Heart left ventricle (tissue), 16 donors: ENCODE measurements around the gene FSTL4. TPM values are rescaled to one million over a fixed set of nuclear protein-coding genes. Genes with fewer than 3 reads are reported as not detected.

Source experiments
- ATAC-seq, 4 donors: fragments of 200-7000 bp; cut with Tn5 transposase; one replicate each; pipeline ENCODE4 v1.9.1; 2020 to 2022; ENCODE audit warnings: moderate library complexity in 4 of 4, mild to moderate bottlenecking in 3 of 4, moderate number of reproducible peaks in 1 of 4
- DNase-seq, 5 donors: peaks; one replicate each; pipeline ENCODE4 v3.0.0-alpha.2; 2020
- H3K27ac ChIP-seq, 12 donors: fragments of 200-600 bp; sonication (generic) in 4 of 12; one replicate each; pipeline versions ENCODE4 v1.5.0 to v1.8.0; 2016 to 2022; ENCODE audit warnings: mild to moderate bottlenecking in 2 of 12
- H3K27me3 ChIP-seq, 9 donors: fragments of 200-600 bp; sonication (generic) in 2 of 9; one replicate each; pipeline versions ENCODE4 v1.5.1 to v1.8.0; 2016 to 2022; ENCODE audit warnings: mild to moderate bottlenecking in 3 of 9
- H3K36me3 ChIP-seq, 9 donors: fragments of 200-600 bp; sonication (generic) in 2 of 9; one replicate each; pipeline versions ENCODE4 v1.5.0 to v1.8.0; 2018 to 2022; ENCODE audit warnings: mild to moderate bottlenecking in 2 of 9
- H3K4me1 ChIP-seq, 12 donors: fragments of 200-600 bp; sonication (generic) in 4 of 12; one replicate each; pipeline versions ENCODE4 v1.5.0 to v1.8.0; 2016 to 2022; ENCODE audit warnings: mild to moderate bottlenecking in 3 of 12
- H3K4me3 ChIP-seq, 12 donors: fragments of 200-600 bp; sonication (generic) in 4 of 12; one replicate each; pipeline versions ENCODE4 v1.5.0 to v1.8.0; 2017 to 2022; ENCODE audit warnings: mild to moderate bottlenecking in 9 of 12, moderate library complexity in 4 of 12
- H3K9me3 ChIP-seq, 12 donors: fragments of 200-600 bp; sonication (generic) in 4 of 12; one replicate each; pipeline versions ENCODE4 v1.5.0 to v1.8.0; 2016 to 2022; ENCODE audit warnings: mild to moderate bottlenecking in 1 of 12
- POLR2A ChIP-seq, 2 donors: fragments of 450-650 bp; IDR thresholded peaks; one replicate each; pipeline ENCODE4 v1.6.1; 2017; ENCODE audit warnings: antibody characterized with exemption in 2 of 2, mild to moderate bottlenecking in 2 of 2, moderate library complexity in 2 of 2
- WGBS, 4 donors: extraction: QIAGEN DNeasy Blood & Tissue Kit in 2 of 4; methylation state at CpG; one replicate each; pipeline versions ENCODE4 v1.1.5 to v1.1.7; 2013 to 2018; 5-methylcytosine and 5-hydroxymethylcytosine counted together
- intact Hi-C, 10 donors: fragments of 100-400 bp; cut with DNase I; formaldehyde crosslinking; loops; one replicate each; pipeline versions ENCODE4 v1.11.1 to v1.14.2; 2022
- polyA plus RNA-seq, 2 donors: library from polyadenylated mRNA; stranded (reverse); fragments of 200-250 nt; gene quantifications; one replicate each; pipeline ENCODE4 v1.2.3, GENCODE V29; 2013
- total RNA-seq, 9 donors: library from RNA; depleted of rRNA in 2 of 9; stranded (reverse); fragments of >200 nt in 2 of 9; fragmentation: NEBNext Ultra II Directional in 3 of 9; extraction: Animal tissue kit (Norgen Biotek cat#: 25700) in 3 of 9; gene quantifications; one replicate each; pipeline versions ENCODE4 v1.1.0 to v1.2.4, GENCODE V29; 2016 to 2023
- TF ChIP-seq, protein P1 (sequence below), 12 donors: fragments of 200-600 bp; sonication (generic) in 4 of 12; IDR thresholded peaks; one replicate each; pipeline versions ENCODE4 v1.5.0 to v1.8.0; 2018 to 2022; ENCODE audit warnings: antibody characterized with exemption in 12 of 12, mild to moderate bottlenecking in 5 of 12
- donor health status: ischemic (EF 13 %, LVEDD 7.1; RV severe dilation, severe dysfunction).
- donor health status: healthy with polysubstance abuse.
- donor health status: DM: no; HTN: yes; CAD: no.
- donor health status: DM: no; HTN: no; CAD: no.
- donor health status: ischemic (EF 25% LVEDD 6.9; RV normal size, moderate dysfunction).
- donor health status: ischemic (EF 25% LVEDD 5.7; RV mildly dilated, moderate dysfunction).
- donor health status: healthy.
- donor health status: DM: yes; HTN: yes; CAD: no.
- donor health status: ischemic (EF 35%, LVEDD 5.7; RV mildly dilated, moderate dysfunction).
- donor health status: nonischemic (EF 11% LVEDD 7.7; RV severe dilation, severe dysfunction).
- donor health status: DM: yes; HTN: yes; CAD: no.
- donor health status: PGD.
- donor health status: ischemic (EF 29% LVEDD 5.4; RV normal size, mild dysfunction).
- donor health status: nonischemic (EF 23%, LVEDD 6.1; RV moderate dilation, normal function).

The FSTL4 gene
- total and polyA plus RNA-seq, 11 donors: 0.01 to 0.39 (median 0.17) TPM; not detected in 6

- TF ChIP-seq POLR2A (IDR thresholded peaks at IDR 0.05): no peak
- TF ChIP-seq, protein P1, sequence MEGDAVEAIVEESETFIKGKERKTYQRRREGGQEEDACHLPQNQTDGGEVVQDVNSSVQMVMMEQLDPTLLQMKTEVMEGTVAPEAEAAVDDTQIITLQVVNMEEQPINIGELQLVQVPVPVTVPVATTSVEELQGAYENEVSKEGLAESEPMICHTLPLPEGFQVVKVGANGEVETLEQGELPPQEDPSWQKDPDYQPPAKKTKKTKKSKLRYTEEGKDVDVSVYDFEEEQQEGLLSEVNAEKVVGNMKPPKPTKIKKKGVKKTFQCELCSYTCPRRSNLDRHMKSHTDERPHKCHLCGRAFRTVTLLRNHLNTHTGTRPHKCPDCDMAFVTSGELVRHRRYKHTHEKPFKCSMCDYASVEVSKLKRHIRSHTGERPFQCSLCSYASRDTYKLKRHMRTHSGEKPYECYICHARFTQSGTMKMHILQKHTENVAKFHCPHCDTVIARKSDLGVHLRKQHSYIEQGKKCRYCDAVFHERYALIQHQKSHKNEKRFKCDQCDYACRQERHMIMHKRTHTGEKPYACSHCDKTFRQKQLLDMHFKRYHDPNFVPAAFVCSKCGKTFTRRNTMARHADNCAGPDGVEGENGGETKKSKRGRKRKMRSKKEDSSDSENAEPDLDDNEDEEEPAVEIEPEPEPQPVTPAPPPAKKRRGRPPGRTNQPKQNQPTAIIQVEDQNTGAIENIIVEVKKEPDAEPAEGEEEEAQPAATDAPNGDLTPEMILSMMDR (IDR thresholded peaks at IDR 0.05): no peak
- intact Hi-C loops: no loop called here
- DNase-seq (no peak), ATAC-seq (no peak)
- H3K36me3 ChIP-seq: no peaks in the 10 kb centered on the region
- no peaks in the 10 kb centered on the region for H3K9me3 ChIP-seq
- WGBS, 4 donors: 90 to 97% (median 95%) methylated on average over 6 of the region's 6 CpGs
- no peaks in the 10 kb centered on the region for H3K27me3 ChIP-seq
- H3K4me1 ChIP-seq: peaks cover 0 to 5% (median 0%) of the 10 kb centered on the region in 12 donors
- H3K4me3 ChIP-seq: no peak overlapping the region
- H3K27ac ChIP-seq: no peak overlapping the region
Measured at GRCh38 chr5:133150909-133151544, 461.3 kb downstream of the FSTL4 start.

DNA sequence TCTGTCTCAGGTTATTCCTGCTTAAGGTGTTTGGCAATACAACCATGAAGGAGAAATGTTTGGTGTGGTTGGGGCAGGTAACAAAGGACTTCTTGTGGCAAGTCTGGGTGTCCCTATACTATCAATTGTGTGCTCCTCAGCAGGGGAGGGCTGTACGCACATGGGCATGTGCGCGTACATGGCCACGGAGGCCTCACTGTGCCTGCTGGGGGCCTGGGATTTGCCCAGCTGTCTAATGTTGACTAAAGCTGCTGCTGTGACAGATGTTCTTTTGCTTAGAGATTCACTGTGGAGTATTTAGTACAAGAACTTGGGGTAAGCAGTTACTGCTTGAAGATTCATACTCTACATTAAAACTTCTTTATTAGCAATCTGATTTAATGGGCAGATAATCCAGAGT, 463.0 kb downstream of the FSTL4 start:
- 89 to 93% (median 91%) methylated on average over 4 of the region's 4 CpGs for WGBS, 4 donors
- Histone ChIP-seq H3K36me3 (no peaks in the 10 kb centered on the region), H3K4me3 (no peak overlapping the region), H3K9me3 (no peaks in the 10 kb centered on the region), H3K4me1 (peaks cover 0 to 5% (median 0%) of the 10 kb centered on the region in 12 donors), H3K27ac (no peak overlapping the region), H3K27me3 (no peaks in the 10 kb centered on the region)
- intact Hi-C loops: no loop called here
- ATAC-seq (no peak), DNase-seq (no peak)
- TF ChIP-seq, protein P1 (IDR thresholded peaks at IDR 0.05): no peak
- no peak for TF ChIP-seq POLR2A (IDR thresholded peaks at IDR 0.05)

GRCh38 chr5:133147815-133148567, 464.4 kb downstream of the FSTL4 start:
- Histone ChIP-seq H3K4me3 (no peak overlapping the region), H3K9me3 (no peaks in the 10 kb centered on the region), H3K27ac (no peak overlapping the region), H3K27me3 (no peaks in the 10 kb centered on the region), H3K36me3 (no peaks in the 10 kb centered on the region), H3K4me1 (peaks cover 0 to 5% (median 0%) of the 10 kb centered on the region in 12 donors)
- intact Hi-C loops: no loop called here
- DNase-seq: no peak
- peak in 1 of 4 donors; percentile 50 for ATAC-seq
- TF ChIP-seq, protein P1 (IDR thresholded peaks at IDR 0.05): no peak
- TF ChIP-seq POLR2A (IDR thresholded peaks at IDR 0.05): no peak
- 81 to 87% (median 83%) methylated on average over 4 to 7 of the region's 7 CpGs for WGBS, 4 donors

GRCh38 chr5:133147411-133147810, 464.9 kb downstream of the FSTL4 start:
- Histone ChIP-seq H3K36me3 (no peaks in the 10 kb centered on the region), H3K9me3 (no peaks in the 10 kb centered on the region), H3K4me3 (no peak overlapping the region), H3K27me3 (no peaks in the 10 kb centered on the region), H3K4me1 (peaks cover 0 to 5% (median 0%) of the 10 kb centered on the region in 12 donors), H3K27ac (no peak overlapping the region)
- peak in 1 of 4 donors; percentile 47 for ATAC-seq
- peak in 2 of 5 donors; percentile 24 to 32 for DNase-seq
- TF ChIP-seq, protein P1 (IDR thresholded peaks at IDR 0.05): no peak
- intact Hi-C loops: no loop called here
- WGBS, 4 donors: 22 to 40% (median 36%) methylated on average over 6 to 7 of the region's 7 CpGs
